ENCODE measurements around the gene SYNPO2.

DNA sequence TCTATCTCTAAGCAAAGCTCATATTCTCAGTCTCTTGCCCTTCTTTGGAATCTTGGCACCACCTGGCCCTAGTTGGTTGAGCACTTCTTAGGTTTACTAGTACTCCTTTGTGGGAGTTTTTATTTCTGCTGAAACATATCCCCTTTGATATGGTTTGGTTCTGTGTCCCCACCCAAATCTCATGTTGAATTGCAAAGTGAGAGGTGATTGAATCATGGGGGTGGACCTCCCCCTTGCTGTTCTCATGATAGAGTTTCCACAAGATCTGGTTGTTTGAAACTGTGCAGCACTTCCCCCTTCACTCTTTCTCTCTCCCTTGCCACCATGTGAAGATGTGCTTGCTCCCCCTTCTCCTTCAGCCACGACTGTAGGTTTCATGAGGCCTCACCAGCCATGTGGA lies 22.2 kb upstream of the SYNPO2 start:
- TF ChIP-seq, protein P1, sequence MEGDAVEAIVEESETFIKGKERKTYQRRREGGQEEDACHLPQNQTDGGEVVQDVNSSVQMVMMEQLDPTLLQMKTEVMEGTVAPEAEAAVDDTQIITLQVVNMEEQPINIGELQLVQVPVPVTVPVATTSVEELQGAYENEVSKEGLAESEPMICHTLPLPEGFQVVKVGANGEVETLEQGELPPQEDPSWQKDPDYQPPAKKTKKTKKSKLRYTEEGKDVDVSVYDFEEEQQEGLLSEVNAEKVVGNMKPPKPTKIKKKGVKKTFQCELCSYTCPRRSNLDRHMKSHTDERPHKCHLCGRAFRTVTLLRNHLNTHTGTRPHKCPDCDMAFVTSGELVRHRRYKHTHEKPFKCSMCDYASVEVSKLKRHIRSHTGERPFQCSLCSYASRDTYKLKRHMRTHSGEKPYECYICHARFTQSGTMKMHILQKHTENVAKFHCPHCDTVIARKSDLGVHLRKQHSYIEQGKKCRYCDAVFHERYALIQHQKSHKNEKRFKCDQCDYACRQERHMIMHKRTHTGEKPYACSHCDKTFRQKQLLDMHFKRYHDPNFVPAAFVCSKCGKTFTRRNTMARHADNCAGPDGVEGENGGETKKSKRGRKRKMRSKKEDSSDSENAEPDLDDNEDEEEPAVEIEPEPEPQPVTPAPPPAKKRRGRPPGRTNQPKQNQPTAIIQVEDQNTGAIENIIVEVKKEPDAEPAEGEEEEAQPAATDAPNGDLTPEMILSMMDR (IDR thresholded peaks at IDR 0.05; ENCODE audit: borderline replicate concordance, extremely low read depth, low read length, poor library complexity, severe bottlenecking) = no peak
- no peak for TF ChIP-seq EZH2 (IDR thresholded peaks at IDR 0.05; ENCODE audit: borderline replicate concordance, low read depth, low read length, severe bottlenecking)

Data from DND-41 (cell line).